Measurements from ENCODE around the gene CUL9. TPM values are rescaled to one million over a fixed set of nuclear protein-coding genes. Genes with fewer than 3 reads are reported as not detected.

The CUL9 gene
- total RNA-seq, 1 donor from 2014 or later: 11.1 TPM

GRCh38 chr6:43223175-43223574 lies 41.2 kb downstream of the CUL9 start:
- H3K79me2 ChIP-seq (ENCODE audit: insufficient read depth, low read length): no peaks in the 10 kb centered on the region
- FAIRE-seq (no peak), DNase-seq (ENCODE audit: low read depth) (no peak)
- no peak overlapping the region for H3K4me2 ChIP-seq (ENCODE audit: low read length)
- peaks cover 2% of the 10 kb centered on the region for H3K27me3 Mint-ChIP-seq (ENCODE audit: low read depth, unreplicated experiment)
- no peak overlapping the region for H3K27ac ChIP-seq (ENCODE audit: low read depth, low read length)
- H3K4me3 ChIP-seq (ENCODE audit: insufficient read depth, low read depth, low read length): no peak overlapping the region
- H3K4me1 ChIP-seq (ENCODE audit: insufficient read depth, low read length): peaks cover 9% of the 10 kb centered on the region
- peaks cover 16% of the 10 kb centered on the region for H3K4me1 Mint-ChIP-seq (ENCODE audit: low read depth, unreplicated experiment)
- no peaks in the 10 kb centered on the region for H4K20me1 ChIP-seq (ENCODE audit: insufficient read depth, low read length)
- peaks cover 32% of the 10 kb centered on the region for H3K36me3 Mint-ChIP-seq (ENCODE audit: low read depth, unreplicated experiment)
- H3K4me3 Mint-ChIP-seq (ENCODE audit: unreplicated experiment): no peak overlapping the region
- no peak overlapping the region for H2AFZ ChIP-seq (ENCODE audit: low read depth, low read length)
- H3K9me3 Mint-ChIP-seq (ENCODE audit: unreplicated experiment): no peaks in the 10 kb centered on the region
- no peak overlapping the region for H3K9ac ChIP-seq (ENCODE audit: low read length)
- H3K27me3 ChIP-seq (ENCODE audit: insufficient read depth, low read length): no peaks in the 10 kb centered on the region
- no peak for TF ChIP-seq EZH2 (IDR thresholded peaks at IDR 0.05; ENCODE audit: insufficient read depth, low read length)
- TF ChIP-seq, protein P1, sequence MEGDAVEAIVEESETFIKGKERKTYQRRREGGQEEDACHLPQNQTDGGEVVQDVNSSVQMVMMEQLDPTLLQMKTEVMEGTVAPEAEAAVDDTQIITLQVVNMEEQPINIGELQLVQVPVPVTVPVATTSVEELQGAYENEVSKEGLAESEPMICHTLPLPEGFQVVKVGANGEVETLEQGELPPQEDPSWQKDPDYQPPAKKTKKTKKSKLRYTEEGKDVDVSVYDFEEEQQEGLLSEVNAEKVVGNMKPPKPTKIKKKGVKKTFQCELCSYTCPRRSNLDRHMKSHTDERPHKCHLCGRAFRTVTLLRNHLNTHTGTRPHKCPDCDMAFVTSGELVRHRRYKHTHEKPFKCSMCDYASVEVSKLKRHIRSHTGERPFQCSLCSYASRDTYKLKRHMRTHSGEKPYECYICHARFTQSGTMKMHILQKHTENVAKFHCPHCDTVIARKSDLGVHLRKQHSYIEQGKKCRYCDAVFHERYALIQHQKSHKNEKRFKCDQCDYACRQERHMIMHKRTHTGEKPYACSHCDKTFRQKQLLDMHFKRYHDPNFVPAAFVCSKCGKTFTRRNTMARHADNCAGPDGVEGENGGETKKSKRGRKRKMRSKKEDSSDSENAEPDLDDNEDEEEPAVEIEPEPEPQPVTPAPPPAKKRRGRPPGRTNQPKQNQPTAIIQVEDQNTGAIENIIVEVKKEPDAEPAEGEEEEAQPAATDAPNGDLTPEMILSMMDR (IDR thresholded peaks at IDR 0.05; ENCODE audit: insufficient read depth, low read depth, low read length): no peak
- H3K27ac Mint-ChIP-seq (ENCODE audit: unreplicated experiment): peak overlapping the region; percentile 62
- H3K36me3 ChIP-seq (ENCODE audit: insufficient read depth, low read length): peaks cover 3% of the 10 kb centered on the region
- no peaks in the 10 kb centered on the region for H3K9me3 ChIP-seq (ENCODE audit: insufficient read depth, low read depth, low read length)

GRCh38 chr6:43226192-43226851 lies 44.3 kb downstream of the CUL9 start:
- Mint-ChIP-seq H3K4me3 (ENCODE audit: unreplicated experiment) (no peak overlapping the region), H3K27ac (ENCODE audit: unreplicated experiment) (no peak overlapping the region), H3K36me3 (ENCODE audit: low read depth, unreplicated experiment) (peaks cover 19% of the 10 kb centered on the region), H3K9me3 (ENCODE audit: unreplicated experiment) (no peaks in the 10 kb centered on the region), H3K27me3 (ENCODE audit: low read depth, unreplicated experiment) (peaks cover 9% of the 10 kb centered on the region), H3K4me1 (ENCODE audit: low read depth, unreplicated experiment) (peaks cover 16% of the 10 kb centered on the region)
- Histone ChIP-seq H4K20me1 (ENCODE audit: insufficient read depth, low read length) (no peaks in the 10 kb centered on the region), H3K4me2 (ENCODE audit: low read length) (no peak overlapping the region), H3K79me2 (ENCODE audit: insufficient read depth, low read length) (no peaks in the 10 kb centered on the region), H3K9ac (ENCODE audit: low read length) (no peak overlapping the region), H3K4me1 (ENCODE audit: insufficient read depth, low read length) (peaks cover 9% of the 10 kb centered on the region), H3K27me3 (ENCODE audit: insufficient read depth, low read length) (peaks cover 5% of the 10 kb centered on the region), H3K9me3 (ENCODE audit: insufficient read depth, low read depth, low read length) (no peaks in the 10 kb centered on the region), H3K36me3 (ENCODE audit: insufficient read depth, low read length) (peaks cover 3% of the 10 kb centered on the region), H2AFZ (ENCODE audit: low read depth, low read length) (no peak overlapping the region), H3K4me3 (ENCODE audit: insufficient read depth, low read depth, low read length) (no peak overlapping the region), H3K27ac (ENCODE audit: low read depth, low read length) (no peak overlapping the region)
- DNase-seq (ENCODE audit: low read depth) (no peak), FAIRE-seq (no peak)
- TF ChIP-seq, protein P1 (IDR thresholded peaks at IDR 0.05; ENCODE audit: insufficient read depth, low read depth, low read length): no peak
- no peak for TF ChIP-seq EZH2 (IDR thresholded peaks at IDR 0.05; ENCODE audit: insufficient read depth, low read length)

Measured in astrocyte (in vitro differentiated cells and primary cell).